H1 (cell line): Measurements from ENCODE around the gene WDR4. TPM values are rescaled to one million over a fixed set of nuclear protein-coding genes. Genes with fewer than 3 reads are reported as not detected.

Source experiments
- NRF1 ChIP-seq: IDR thresholded peaks from 2 replicates; pipeline ENCODE4 v1.6.1; 2011; ENCODE audit warnings: mild to moderate bottlenecking, low read depth, low read length, improper control_type of control experiment
- TAF1 ChIP-seq: IDR thresholded peaks from 2 replicates; pipeline ENCODE4 v1.6.1; 2011; ENCODE audit warnings: mild to moderate bottlenecking, low read depth, low read length
- YY1 ChIP-seq: IDR thresholded peaks from 2 replicates; pipeline ENCODE4 v1.6.1; 2011; ENCODE audit warnings: low read depth, mild to moderate bottlenecking, low read length
- polyA plus RNA-seq, 7 experiments: library from polyadenylated mRNA; depleted of rRNA in 3 of 7; stranded (reverse) in 5 of 7; unstranded in 2 of 7; fragments of >200 nt in 5 of 7; fragments of 200-250 nt in 2 of 7; gene quantifications; 1 replicate in 5 of 7; 2 replicates in 1 of 7; 4 replicates in 1 of 7; pipeline versions ENCODE4 v1.2.1 to v1.2.3, GENCODE V29; 2011 to 2013; ENCODE audit warnings: missing spikeins in 2 of 7, mixed read lengths in 2 of 7
- total RNA-seq: library from RNA; stranded (reverse); fragmentation: NEBNext Ultra II Directional; extraction: Animal tissue kit (Norgen Biotek cat#: 25700); gene quantifications from 2 replicates; pipeline ENCODE4 v1.2.1, GENCODE V29; 2021
- TF ChIP-seq, protein P1 (sequence below): fragments of 300-600 bp; sonication (generic); IDR thresholded peaks from 2 replicates; pipeline ENCODE4 v1.7.1; 2012; ENCODE audit warnings: low read length, moderate library complexity, mild to moderate bottlenecking, inconsistent platforms; ENCODE audit not compliant: insufficient replicate concordance

Gene WDR4
- total and polyA plus RNA-seq, 2 of the 8 experiments (the other 6 are each of a cell fraction or from before 2014, with no cell fraction given) = 28.9 to 47.8 TPM

DNA sequence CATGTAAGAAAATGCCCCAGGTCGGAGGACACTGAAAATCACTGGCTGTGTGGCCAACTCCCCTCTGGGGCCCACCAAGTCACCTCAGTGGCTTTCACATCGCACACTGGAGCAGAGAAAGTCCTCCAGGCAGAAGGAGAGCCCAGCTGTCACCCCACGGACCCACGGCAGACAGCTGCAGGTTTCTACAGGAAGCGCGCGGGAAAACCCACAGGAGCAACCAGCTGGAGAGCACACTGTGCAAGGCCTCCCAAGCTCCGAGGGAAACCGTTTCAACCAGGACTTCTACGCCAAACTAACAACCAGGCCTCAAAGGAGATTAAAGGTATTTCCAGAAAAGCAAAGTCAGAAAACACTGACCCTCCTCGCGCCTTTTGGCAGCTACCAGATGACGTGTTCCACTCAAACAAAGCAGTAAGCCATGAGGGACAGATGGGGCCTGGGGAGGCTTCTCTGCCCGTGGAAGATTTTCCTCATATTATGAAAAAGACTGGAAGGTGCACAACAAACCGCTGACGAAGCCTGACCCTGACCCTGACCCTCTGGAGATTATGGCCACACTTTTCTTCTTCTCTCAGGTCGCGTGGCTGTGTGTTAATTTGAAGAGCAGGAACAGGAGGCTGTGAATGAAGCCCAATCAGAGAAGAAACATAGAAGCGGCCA, 21.0 kb downstream of the WDR4 start (continued):
- TF ChIP-seq, protein P1, sequence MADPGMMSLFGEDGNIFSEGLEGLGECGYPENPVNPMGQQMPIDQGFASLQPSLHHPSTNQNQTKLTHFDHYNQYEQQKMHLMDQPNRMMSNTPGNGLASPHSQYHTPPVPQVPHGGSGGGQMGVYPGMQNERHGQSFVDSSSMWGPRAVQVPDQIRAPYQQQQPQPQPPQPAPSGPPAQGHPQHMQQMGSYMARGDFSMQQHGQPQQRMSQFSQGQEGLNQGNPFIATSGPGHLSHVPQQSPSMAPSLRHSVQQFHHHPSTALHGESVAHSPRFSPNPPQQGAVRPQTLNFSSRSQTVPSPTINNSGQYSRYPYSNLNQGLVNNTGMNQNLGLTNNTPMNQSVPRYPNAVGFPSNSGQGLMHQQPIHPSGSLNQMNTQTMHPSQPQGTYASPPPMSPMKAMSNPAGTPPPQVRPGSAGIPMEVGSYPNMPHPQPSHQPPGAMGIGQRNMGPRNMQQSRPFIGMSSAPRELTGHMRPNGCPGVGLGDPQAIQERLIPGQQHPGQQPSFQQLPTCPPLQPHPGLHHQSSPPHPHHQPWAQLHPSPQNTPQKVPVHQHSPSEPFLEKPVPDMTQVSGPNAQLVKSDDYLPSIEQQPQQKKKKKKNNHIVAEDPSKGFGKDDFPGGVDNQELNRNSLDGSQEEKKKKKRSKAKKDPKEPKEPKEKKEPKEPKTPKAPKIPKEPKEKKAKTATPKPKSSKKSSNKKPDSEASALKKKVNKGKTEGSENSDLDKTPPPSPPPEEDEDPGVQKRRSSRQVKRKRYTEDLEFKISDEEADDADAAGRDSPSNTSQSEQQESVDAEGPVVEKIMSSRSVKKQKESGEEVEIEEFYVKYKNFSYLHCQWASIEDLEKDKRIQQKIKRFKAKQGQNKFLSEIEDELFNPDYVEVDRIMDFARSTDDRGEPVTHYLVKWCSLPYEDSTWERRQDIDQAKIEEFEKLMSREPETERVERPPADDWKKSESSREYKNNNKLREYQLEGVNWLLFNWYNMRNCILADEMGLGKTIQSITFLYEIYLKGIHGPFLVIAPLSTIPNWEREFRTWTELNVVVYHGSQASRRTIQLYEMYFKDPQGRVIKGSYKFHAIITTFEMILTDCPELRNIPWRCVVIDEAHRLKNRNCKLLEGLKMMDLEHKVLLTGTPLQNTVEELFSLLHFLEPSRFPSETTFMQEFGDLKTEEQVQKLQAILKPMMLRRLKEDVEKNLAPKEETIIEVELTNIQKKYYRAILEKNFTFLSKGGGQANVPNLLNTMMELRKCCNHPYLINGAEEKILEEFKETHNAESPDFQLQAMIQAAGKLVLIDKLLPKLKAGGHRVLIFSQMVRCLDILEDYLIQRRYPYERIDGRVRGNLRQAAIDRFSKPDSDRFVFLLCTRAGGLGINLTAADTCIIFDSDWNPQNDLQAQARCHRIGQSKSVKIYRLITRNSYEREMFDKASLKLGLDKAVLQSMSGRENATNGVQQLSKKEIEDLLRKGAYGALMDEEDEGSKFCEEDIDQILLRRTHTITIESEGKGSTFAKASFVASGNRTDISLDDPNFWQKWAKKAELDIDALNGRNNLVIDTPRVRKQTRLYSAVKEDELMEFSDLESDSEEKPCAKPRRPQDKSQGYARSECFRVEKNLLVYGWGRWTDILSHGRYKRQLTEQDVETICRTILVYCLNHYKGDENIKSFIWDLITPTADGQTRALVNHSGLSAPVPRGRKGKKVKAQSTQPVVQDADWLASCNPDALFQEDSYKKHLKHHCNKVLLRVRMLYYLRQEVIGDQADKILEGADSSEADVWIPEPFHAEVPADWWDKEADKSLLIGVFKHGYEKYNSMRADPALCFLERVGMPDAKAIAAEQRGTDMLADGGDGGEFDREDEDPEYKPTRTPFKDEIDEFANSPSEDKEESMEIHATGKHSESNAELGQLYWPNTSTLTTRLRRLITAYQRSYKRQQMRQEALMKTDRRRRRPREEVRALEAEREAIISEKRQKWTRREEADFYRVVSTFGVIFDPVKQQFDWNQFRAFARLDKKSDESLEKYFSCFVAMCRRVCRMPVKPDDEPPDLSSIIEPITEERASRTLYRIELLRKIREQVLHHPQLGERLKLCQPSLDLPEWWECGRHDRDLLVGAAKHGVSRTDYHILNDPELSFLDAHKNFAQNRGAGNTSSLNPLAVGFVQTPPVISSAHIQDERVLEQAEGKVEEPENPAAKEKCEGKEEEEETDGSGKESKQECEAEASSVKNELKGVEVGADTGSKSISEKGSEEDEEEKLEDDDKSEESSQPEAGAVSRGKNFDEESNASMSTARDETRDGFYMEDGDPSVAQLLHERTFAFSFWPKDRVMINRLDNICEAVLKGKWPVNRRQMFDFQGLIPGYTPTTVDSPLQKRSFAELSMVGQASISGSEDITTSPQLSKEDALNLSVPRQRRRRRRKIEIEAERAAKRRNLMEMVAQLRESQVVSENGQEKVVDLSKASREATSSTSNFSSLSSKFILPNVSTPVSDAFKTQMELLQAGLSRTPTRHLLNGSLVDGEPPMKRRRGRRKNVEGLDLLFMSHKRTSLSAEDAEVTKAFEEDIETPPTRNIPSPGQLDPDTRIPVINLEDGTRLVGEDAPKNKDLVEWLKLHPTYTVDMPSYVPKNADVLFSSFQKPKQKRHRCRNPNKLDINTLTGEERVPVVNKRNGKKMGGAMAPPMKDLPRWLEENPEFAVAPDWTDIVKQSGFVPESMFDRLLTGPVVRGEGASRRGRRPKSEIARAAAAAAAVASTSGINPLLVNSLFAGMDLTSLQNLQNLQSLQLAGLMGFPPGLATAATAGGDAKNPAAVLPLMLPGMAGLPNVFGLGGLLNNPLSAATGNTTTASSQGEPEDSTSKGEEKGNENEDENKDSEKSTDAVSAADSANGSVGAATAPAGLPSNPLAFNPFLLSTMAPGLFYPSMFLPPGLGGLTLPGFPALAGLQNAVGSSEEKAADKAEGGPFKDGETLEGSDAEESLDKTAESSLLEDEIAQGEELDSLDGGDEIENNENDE = no peak
- TF ChIP-seq TAF1 (no peak), NRF1 (no peak), YY1 (no peak)
